Endothelial cell of umbilical vein (primary cell): Measurements from ENCODE around the gene LRP5. TPM values are rescaled to one million over a fixed set of nuclear protein-coding genes. Genes with fewer than 3 reads are reported as not detected.

Experiments used
- BruUV-seq: library from RNA; stranded (reverse); fragments of 400-500 nt; replicated peaks from 2 replicates; lab custom pipeline; 2021; lab: Mats Ljungman, UMichigan
- CTCF ChIA-PET: fragments of 300-600, 350-600 bp; sonication (Branson Sonifier 250); formaldehyde crosslinking; loops from one replicate; lab custom pipeline; 2021; ENCODE audit warnings: antibody characterized with exemption, inconsistent platforms; lab: Charles Lee
- POLR2A ChIA-PET: fragments of 300-600, 350-600 bp; sonication (Branson Sonifier 250); formaldehyde crosslinking; loops from one replicate; lab custom pipeline; 2021; ENCODE audit warnings: antibody characterized with exemption, inconsistent platforms; lab: Charles Lee
- DNase-seq: peaks from one replicate; pipeline ENCODE4 v3.0.0-alpha.2; 2011; ENCODE audit warnings: low read depth, low spot score
- FAIRE-seq: peaks from 2 replicates; lab custom pipeline; 2011; peaks lifted over from hg19 to GRCh38; lab: Jason Lieb, UNC
- H2AFZ ChIP-seq: 2 replicates; pipeline ENCODE4 v1.6.0; 2012; ENCODE audit warnings: low read depth, low read length, control low read depth, inconsistent platforms
- H3K27ac ChIP-seq: 2 replicates; pipeline ENCODE4 v1.5.1; 2011; ENCODE audit warnings: low read depth, mild to moderate bottlenecking, control low read depth, low read length, moderate library complexity; ENCODE audit not compliant: insufficient read depth
- H3K27me3 ChIP-seq, 2 experiments: 2 replicates each; pipeline versions ENCODE4 v1.6.0 to v1.6.1; 2011; ENCODE audit warnings: low read length in 2 of 2, mixed read lengths in 1 of 2; ENCODE audit not compliant: control insufficient read depth in 2 of 2, insufficient read depth in 2 of 2
- H3K36me3 ChIP-seq, 2 experiments: 2 replicates in 1 of 2; 3 replicates in 1 of 2; pipeline ENCODE4 v1.5.1; 2011; ENCODE audit warnings: low read length in 2 of 2, mild to moderate bottlenecking in 1 of 2, moderate library complexity in 1 of 2; ENCODE audit not compliant: control insufficient read depth in 2 of 2, insufficient read depth in 2 of 2; ENCODE audit errors: extremely low read depth in 1 of 2
- H3K4me1 ChIP-seq: 3 replicates; pipeline ENCODE4 v1.5.1; 2011; ENCODE audit warnings: mild to moderate bottlenecking, low read length; ENCODE audit not compliant: control insufficient read depth, insufficient read depth; ENCODE audit errors: extremely low read depth
- H3K4me2 ChIP-seq: 2 replicates; pipeline ENCODE4 v1.6.1; 2011; ENCODE audit warnings: low read length, control low read depth, mixed read lengths; ENCODE audit not compliant: insufficient read depth
- H3K4me3 ChIP-seq, 3 experiments: fragments of 200-600 bp in 1 of 3; sonication (generic), shearing (Covaris generic) in 1 of 3; replicated peaks in 1 of 3; 2 replicates each; pipeline ENCODE4 v1.5.1; 2011 to 2016; ENCODE audit warnings: control low read depth in 3 of 3, low read length in 3 of 3, mild to moderate bottlenecking in 2 of 3, inconsistent platforms in 1 of 3, low read depth in 1 of 3, moderate library complexity in 1 of 3; ENCODE audit not compliant: insufficient read depth in 1 of 3
- H3K79me2 ChIP-seq: 2 replicates; pipeline ENCODE4 v1.6.0; 2012; ENCODE audit warnings: low read length, inconsistent platforms; ENCODE audit not compliant: control insufficient read depth, insufficient read depth
- H3K9ac ChIP-seq: replicated peaks from 2 replicates; pipeline ENCODE3; 2011; ENCODE audit warnings: low read length, control low read depth; ENCODE audit not compliant: insufficient read depth; ENCODE audit errors: extremely low read depth
- H3K9me1 ChIP-seq: replicated peaks from 3 replicates; pipeline ENCODE4 v1.6.0; 2011; ENCODE audit warnings: mild to moderate bottlenecking, low read length; ENCODE audit not compliant: control insufficient read depth, insufficient read depth; ENCODE audit errors: extremely low read depth
- H3K9me3 ChIP-seq: replicated peaks from 2 replicates; pipeline ENCODE4 v1.5.1; 2012; ENCODE audit warnings: low read length, inconsistent platforms; ENCODE audit not compliant: control insufficient read depth, insufficient read depth
- H4K20me1 ChIP-seq: replicated peaks from 2 replicates; pipeline ENCODE3; 2011; ENCODE audit warnings: mild to moderate bottlenecking, low read length; ENCODE audit not compliant: control insufficient read depth, insufficient read depth; ENCODE audit errors: extremely low read depth
- CTCF ChIP-seq, 2 donors: IDR thresholded peaks; 1 replicate in 1 of 2; 2 replicates in 1 of 2; pipeline ENCODE4 v1.5.1; 2011; ENCODE audit warnings: low read length in 2 of 2, mild to moderate bottlenecking in 2 of 2, moderate library complexity in 2 of 2, control low read depth in 1 of 2, inconsistent platforms in 1 of 2, low read depth in 1 of 2; ENCODE audit not compliant: insufficient read depth in 1 of 2; ENCODE audit errors: extremely low read depth in 1 of 2
- EZH2 ChIP-seq: IDR thresholded peaks from 2 replicates; pipeline ENCODE4 v1.6.1; 2012; ENCODE audit warnings: borderline replicate concordance, low read depth, mild to moderate bottlenecking, moderate library complexity, low read length, inconsistent platforms; ENCODE audit not compliant: severe bottlenecking
- FOS ChIP-seq: IDR thresholded peaks from 2 replicates; pipeline ENCODE4 v1.6.1; 2011; ENCODE audit warnings: mild to moderate bottlenecking, low read length, moderate library complexity, borderline replicate concordance; ENCODE audit not compliant: insufficient read depth
- GATA2 ChIP-seq: IDR thresholded peaks from 2 replicates; pipeline ENCODE4 v1.7.0; 2011; ENCODE audit warnings: low read depth, mild to moderate bottlenecking, moderate library complexity, mixed read lengths, low read length; ENCODE audit not compliant: insufficient read length, insufficient read depth
- JUN ChIP-seq: IDR thresholded peaks from 2 replicates; pipeline ENCODE4 v1.6.1; 2011; ENCODE audit warnings: borderline replicate concordance, low read depth; ENCODE audit not compliant: insufficient read length, insufficient read depth
- MYC ChIP-seq: IDR thresholded peaks from one replicate; pipeline ENCODE4 v1.6.1; 2011; ENCODE audit warnings: mild to moderate bottlenecking, low read depth, low read length
- POLR2A ChIP-seq: IDR thresholded peaks from 2 replicates; pipeline ENCODE4 v1.6.1; 2012; ENCODE audit warnings: low read depth, mild to moderate bottlenecking, control low read depth, low read length
- POLR2AphosphoS5 ChIP-seq: IDR thresholded peaks from 2 replicates; pipeline ENCODE4 v1.6.1; 2012; ENCODE audit warnings: low read depth, mild to moderate bottlenecking, control low read depth, low read length, moderate library complexity; ENCODE audit not compliant: insufficient read depth
- dilution Hi-C: fragments of 300-500 bp; cut with MboI; formaldehyde crosslinking; loops from one replicate; pipeline ENCODE4 v1.15.0; 2019; ENCODE audit warnings: low sequenced_read_pairs; ENCODE audit not compliant: extremely low pct_ligation_motif_present
- intact Hi-C: fragments of 100-400 bp; cut with micrococcal nuclease; formaldehyde crosslinking; loops from one replicate; pipeline ENCODE4 v1.10.0; 2022
- polyA plus RNA-seq, 4 experiments: library from polyadenylated mRNA; depleted of rRNA in 3 of 4; stranded (reverse) in 3 of 4; unstranded in 1 of 4; fragments of >200 nt; gene quantifications; 2 replicates each; pipeline versions ENCODE4 v1.2.1 to v1.2.3, GENCODE V29; 2011 to 2012; ENCODE audit warnings: missing spikeins in 1 of 4
- small RNA-seq: library from RNA; depleted of rRNA; stranded (forward); fragments of <200 nt; gene quantifications from one replicate; pipeline ENCODE3, GENCODE V24; 2012; ENCODE audit warnings: low replicate concordance, low read depth; ENCODE audit not compliant: insufficient read depth, insufficient read length
- total RNA-seq: library from RNA; stranded (reverse); gene quantifications from 2 replicates; pipeline ENCODE4 v1.2.3, GENCODE V29; 2021
- TF ChIP-seq, protein P1 (sequence below): IDR thresholded peaks from 2 replicates; pipeline ENCODE4 v1.6.1; 2011; ENCODE audit not compliant: insufficient read depth, insufficient read length

LRP5 gene
- total and polyA plus RNA-seq, 2 donors (not counting 3 experiments of a cell fraction or from before 2014, with no cell fraction given) = 35.1 to 51.8 TPM

GRCh38 chr11:68498321-68498720, 185.9 kb downstream of the LRP5 start:
- no peak overlapping the region for H3K4me3 ChIP-seq
- no peaks in the 10 kb centered on the region for H3K27me3 ChIP-seq
- no peaks in the 10 kb centered on the region for H3K9me3 ChIP-seq
- TF ChIP-seq EZH2 (no peak), POLR2A (no peak), FOS (no peak), POLR2AphosphoS5 (no peak), CTCF (IDR thresholded peaks at IDR 0.05; ENCODE audit: extremely low read depth in 1 of 2, insufficient read depth in 1 of 2, low read depth in 1 of 2, low read length in 2 of 2) (no peak), JUN (no peak), GATA2 (no peak), MYC (no peak)
- TF ChIP-seq, protein P1, sequence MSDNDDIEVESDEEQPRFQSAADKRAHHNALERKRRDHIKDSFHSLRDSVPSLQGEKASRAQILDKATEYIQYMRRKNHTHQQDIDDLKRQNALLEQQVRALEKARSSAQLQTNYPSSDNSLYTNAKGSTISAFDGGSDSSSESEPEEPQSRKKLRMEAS = no peak
- no peaks in the 10 kb centered on the region for H3K9me1 ChIP-seq
- CTCF ChIA-PET = interaction anchor here (0.8 kb wide), 1 partner anchor 12 kb away, joined by 3 read pairs; no protein-coding TSS in a partner anchor
- no peak overlapping the region for H3K27ac ChIP-seq
- no peaks in the 10 kb centered on the region for H3K36me3 ChIP-seq
- dilution Hi-C loops = no loop called here
- H3K4me2 ChIP-seq = no peak overlapping the region
- H3K9ac ChIP-seq = no peak overlapping the region
- peaks cover 12% of the 10 kb centered on the region for H3K4me1 ChIP-seq
- H2AFZ ChIP-seq = no peak overlapping the region
- POLR2A ChIA-PET = no interaction called here
- intact Hi-C loops = no loop called here
- no TSS peak for BruUV-seq
- peaks cover 20% of the 10 kb centered on the region for H4K20me1 ChIP-seq
- DNase-seq = no peak
- no peak for FAIRE-seq
- peaks cover 91% of the 10 kb centered on the region for H3K79me2 ChIP-seq

Small RNA genes within 50 kb of the gene (small RNA-seq; reads per million reads assigned to genes)
- gene NDUFA3P2 = not detected

Other genes with a start within 250 kb of the LRP5 start
- 21.3 and 25.1 TPM in 2 replicates for gene CHKA, start 191.2 kb upstream of the LRP5 start, total RNA-seq
- 18.2 and 21.4 TPM in 2 replicates for gene CHKA, start 191.2 kb upstream of the LRP5 start, polyA plus RNA-seq
- 35.6 and 36.3 TPM in 2 replicates for gene KMT5B, start 99.3 kb upstream of the LRP5 start, total RNA-seq
- gene KMT5B, start 99.3 kb upstream of the LRP5 start, polyA plus RNA-seq = 7.1 and 10.1 TPM in 2 replicates
- 26.4 and 28.4 TPM in 2 replicates for gene C11orf24, start 40.6 kb upstream of the LRP5 start, total RNA-seq
- 34.1 and 40.4 TPM in 2 replicates for gene C11orf24, start 40.6 kb upstream of the LRP5 start, polyA plus RNA-seq
- 98.8 and 99.5 TPM in 2 replicates for gene PPP6R3, start 148.2 kb downstream of the LRP5 start, total RNA-seq
- 31.7 and 34.7 TPM in 2 replicates for gene PPP6R3, start 148.2 kb downstream of the LRP5 start, polyA plus RNA-seq